ENCODE data around the gene RORB. TPM values are rescaled to one million over a fixed set of nuclear protein-coding genes. Genes with fewer than 3 reads are reported as not detected.
A peak's percentile ranks its signal among the peaks of the same experiment; 100 is the strongest.
"Not testable (repeated sequence)": the region's sequence is repeated elsewhere in the genome, so short reads cannot be mapped to it uniquely, and the experiment has no call there.

The RORB gene
- total RNA-seq, 2 donors from 2014 or later, result 2.2 to 2.5 TPM

DNA sequence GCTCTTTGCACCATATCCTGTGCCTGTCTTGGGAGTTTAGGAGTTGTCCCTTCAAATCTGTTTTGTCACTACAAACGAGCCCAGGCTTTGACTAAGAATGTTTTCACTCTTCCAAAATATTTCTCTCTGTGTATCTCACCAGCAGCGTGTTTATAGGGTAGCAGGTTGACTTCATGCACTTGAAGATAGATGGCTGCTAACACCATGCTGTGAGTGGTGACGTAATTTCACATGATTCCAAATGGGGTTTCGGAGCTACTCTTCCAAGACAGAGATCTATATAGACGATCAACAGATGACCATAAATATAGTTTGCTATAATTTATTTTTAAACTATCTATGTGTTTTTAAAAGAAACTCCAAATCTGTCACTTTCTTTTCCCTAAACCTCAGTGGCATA lies 30.6 kb downstream of the RORB start:
- Mint-ChIP-seq H3K36me3 (no peaks in the 10 kb centered on the region), H3K4me1 (ENCODE audit: low read depth in 2 of 2) (no peaks in the 10 kb centered on the region), H3K4me3 (no peak overlapping the region), H3K27ac (no peak overlapping the region), H3K9me3 (no peaks in the 10 kb centered on the region), H3K27me3 (peaks cover 0 to 13% of the 10 kb centered on the region in 2 donors)
- no peak for DNase-seq (ENCODE audit: low spot score)
- ATAC-seq, result no peak

DNA sequence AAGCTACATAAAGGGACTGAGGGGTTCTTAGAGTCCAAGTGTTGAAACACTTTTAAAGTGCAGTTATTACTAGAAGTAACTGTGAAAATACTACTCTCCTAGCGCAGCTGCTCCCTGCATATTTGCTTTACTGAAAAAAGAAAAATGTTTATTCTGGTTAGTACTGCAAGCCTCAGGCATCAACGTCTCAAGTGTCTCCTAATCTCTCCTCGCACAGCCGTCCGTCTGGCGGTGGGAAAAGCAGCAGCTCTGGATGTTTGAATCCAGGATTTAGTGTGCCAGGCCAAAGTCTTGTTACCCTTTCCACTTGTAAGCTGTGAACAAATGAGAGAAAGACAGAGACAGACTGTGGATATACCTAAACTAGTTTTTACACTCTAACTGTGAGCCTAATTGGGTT lies 31.1 kb downstream of the RORB start:
- DNase-seq (ENCODE audit: low spot score), result no peak
- Mint-ChIP-seq H3K4me3 (no peak overlapping the region), H3K4me1 (ENCODE audit: low read depth in 2 of 2) (no peaks in the 10 kb centered on the region)

DNA sequence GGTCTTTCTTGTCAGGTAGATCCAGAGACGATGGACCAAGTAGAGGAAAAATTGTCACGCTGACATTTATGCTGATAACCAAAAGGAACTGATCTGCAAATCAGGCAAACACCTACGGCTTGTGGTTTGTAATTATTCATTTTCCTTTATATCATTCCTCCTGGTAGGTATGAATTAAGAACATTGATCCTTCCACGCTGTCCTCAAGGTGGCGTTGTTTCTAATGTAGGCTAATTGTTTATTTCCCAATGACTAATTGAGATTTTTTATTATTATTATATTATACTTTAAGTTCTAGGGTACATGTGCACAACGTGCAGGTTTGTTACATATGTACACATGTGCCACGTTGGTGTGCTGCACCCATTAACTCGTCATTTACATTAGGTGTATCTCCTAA lies 33.3 kb downstream of the RORB start:
- H3K27ac Mint-ChIP-seq; DNase-seq (ENCODE audit: low spot score); H3K4me3 Mint-ChIP-seq; ATAC-seq; H3K27me3 Mint-ChIP-seq; H3K36me3 Mint-ChIP-seq; H3K9me3 Mint-ChIP-seq; H3K4me1 Mint-ChIP-seq (ENCODE audit: low read depth in 2 of 2): not testable (repeated sequence)

More for the DNA sequence above, 31.1 kb downstream of the RORB start:
- Mint-ChIP-seq H3K36me3 (no peaks in the 10 kb centered on the region), H3K9me3 (no peaks in the 10 kb centered on the region), H3K27ac (no peak overlapping the region), H3K27me3 (peaks cover 0 to 10% of the 10 kb centered on the region in 2 donors)
- ATAC-seq, result no peak

DNA sequence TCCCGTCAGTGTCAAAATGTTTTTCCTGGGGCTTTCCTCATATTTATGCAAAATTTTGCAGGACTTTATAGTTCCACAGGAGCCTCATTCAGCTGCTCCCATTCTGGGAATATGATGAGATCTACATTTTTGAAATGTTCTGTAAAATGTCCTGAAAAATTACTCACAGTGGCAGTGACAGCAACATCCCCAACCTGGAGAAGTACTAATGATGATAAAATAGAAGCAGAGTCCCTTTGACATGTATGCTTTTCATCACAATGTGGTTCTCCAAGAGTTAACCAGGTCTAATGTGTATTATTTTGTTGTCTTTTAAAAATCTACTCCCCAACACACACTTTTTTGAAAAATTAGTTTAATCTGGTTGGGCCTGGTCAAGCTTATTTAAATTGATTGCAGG lies 36.1 kb downstream of the RORB start:
- no peak for DNase-seq (ENCODE audit: low spot score)
- Mint-ChIP-seq H3K27ac (no peak overlapping the region), H3K4me1 (ENCODE audit: low read depth in 2 of 2) (no peaks in the 10 kb centered on the region), H3K27me3 (no peaks in the 10 kb centered on the region), H3K4me3 (no peak overlapping the region), H3K36me3 (no peaks in the 10 kb centered on the region), H3K9me3 (no peaks in the 10 kb centered on the region)
- no peak for ATAC-seq

DNA sequence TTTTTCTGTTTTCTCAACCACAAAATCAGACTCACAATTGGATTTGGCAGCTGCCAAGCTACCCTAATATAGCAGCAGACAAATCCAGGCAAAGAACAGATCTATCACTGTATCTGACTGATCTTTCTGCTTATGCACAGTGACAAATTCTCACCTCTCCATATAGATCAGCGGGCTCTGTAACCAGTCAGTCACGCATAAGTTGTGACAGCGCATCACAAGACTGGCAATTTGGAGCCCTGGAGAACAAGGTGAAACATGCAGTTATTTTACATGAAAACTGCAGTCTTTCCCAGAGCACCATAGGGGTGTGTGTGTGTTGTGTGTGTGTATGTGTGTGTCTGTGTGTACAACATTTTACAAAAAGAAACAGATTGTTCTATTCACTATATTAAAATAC lies 37.7 kb downstream of the RORB start:
- Mint-ChIP-seq H3K27ac (no peak overlapping the region), H3K9me3 (no peaks in the 10 kb centered on the region)
- no peak for ATAC-seq

DNA sequence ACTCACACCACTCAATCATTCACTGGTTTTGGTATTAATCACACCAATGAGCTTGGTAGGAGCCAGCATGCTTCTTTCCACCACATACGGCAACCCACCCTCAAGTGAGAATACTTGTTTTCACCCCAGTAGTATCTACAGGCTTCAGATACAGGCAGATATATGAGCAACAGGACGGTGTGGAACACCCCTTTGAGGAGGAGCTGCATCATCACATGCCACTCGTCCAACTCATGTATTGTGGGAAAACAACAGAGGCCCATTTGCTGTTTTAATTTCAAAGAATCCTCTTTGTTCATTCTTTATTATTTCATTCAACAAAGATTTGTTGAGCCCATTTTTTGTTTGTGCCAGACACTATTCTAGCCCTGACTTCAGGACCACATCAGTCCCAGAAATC lies 46.0 kb downstream of the RORB start:
- Mint-ChIP-seq H3K27ac (no peak overlapping the region), H3K36me3 (no peaks in the 10 kb centered on the region), H3K4me3 (no peak overlapping the region), H3K27me3 (peaks cover 2 to 23% of the 10 kb centered on the region in 2 donors), H3K9me3 (peaks cover 3% of the 10 kb centered on the region), H3K4me1 (ENCODE audit: low read depth in 2 of 2) (no peaks in the 10 kb centered on the region)
- DNase-seq (ENCODE audit: low spot score), result no peak
- no peak for ATAC-seq

More for the DNA sequence above, 37.7 kb downstream of the RORB start:
- H3K36me3 Mint-ChIP-seq, result no peaks in the 10 kb centered on the region
- no peaks in the 10 kb centered on the region for H3K4me1 Mint-ChIP-seq (ENCODE audit: low read depth in 2 of 2)
- H3K4me3 Mint-ChIP-seq, result no peak overlapping the region
- DNase-seq (ENCODE audit: low spot score), result no peak
- no peaks in the 10 kb centered on the region for H3K27me3 Mint-ChIP-seq

DNA sequence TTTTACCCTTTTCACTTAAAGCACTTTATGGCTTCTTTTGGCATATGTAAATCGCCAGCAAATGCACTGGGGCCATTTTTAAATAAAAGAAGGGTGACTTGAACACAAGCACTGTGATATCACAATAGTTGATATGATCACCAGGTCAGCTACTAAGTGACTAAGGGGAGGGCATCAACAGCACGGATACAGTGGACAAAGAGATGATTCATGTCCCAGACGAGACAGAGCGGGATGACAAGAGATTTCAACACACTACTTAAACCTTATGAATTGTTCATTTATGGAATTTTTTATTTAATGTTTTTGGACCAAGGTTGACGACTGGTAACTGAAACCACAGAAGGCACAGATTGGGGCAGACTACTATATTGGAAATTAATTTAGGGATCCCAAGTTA lies 54.1 kb downstream of the RORB start:
- DNase-seq (ENCODE audit: low spot score), result no peak
- Mint-ChIP-seq H3K27me3 (peaks cover 2 to 13% of the 10 kb centered on the region in 2 donors), H3K36me3 (no peaks in the 10 kb centered on the region), H3K27ac (no peak overlapping the region), H3K4me3 (no peak overlapping the region), H3K4me1 (ENCODE audit: low read depth in 2 of 2) (peaks cover 0 to under 1% of the 10 kb centered on the region in 2 donors), H3K9me3 (peaks cover 3% of the 10 kb centered on the region)
- no peak for ATAC-seq

DNA sequence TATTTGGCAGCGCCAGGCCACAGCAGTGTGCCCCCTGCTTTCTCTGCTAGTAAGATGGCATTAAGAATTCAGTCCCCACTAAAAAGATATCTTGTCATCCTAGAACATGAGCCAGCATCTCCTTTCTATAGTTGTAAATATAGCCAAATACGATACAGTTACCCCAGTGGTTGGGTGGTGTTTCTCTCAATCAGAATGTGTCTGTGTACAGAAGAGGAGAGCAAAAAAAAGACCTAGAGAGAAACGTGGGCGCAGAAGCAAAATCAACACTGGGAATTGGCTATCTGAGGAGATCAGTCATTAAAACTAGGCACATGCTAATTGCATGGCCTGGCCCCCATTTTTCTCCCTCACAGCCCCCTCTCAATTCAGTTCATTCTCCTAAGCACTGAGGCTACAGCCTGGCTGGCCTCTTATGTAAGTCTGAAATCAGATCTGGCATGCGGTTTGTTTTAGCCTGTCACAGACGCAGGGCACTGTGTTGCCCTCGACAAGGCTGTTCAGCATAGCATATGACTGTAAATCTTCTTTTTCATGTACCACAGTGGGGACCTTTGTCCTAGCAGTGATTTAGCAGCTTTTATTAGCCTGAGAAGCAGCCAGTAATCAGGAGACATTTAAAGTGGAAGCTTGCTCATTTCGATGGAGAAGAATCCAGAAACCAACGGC lies 57.8 kb downstream of the RORB start:
- Mint-ChIP-seq H3K9me3 (peaks cover 4% of the 10 kb centered on the region), H3K27ac (no peak overlapping the region), H3K4me3 (no peak overlapping the region), H3K36me3 (peaks cover 5% of the 10 kb centered on the region), H3K4me1 (ENCODE audit: low read depth in 2 of 2) (peaks cover 8 to 20% of the 10 kb centered on the region in 2 donors), H3K27me3 (peaks cover 0 to 5% of the 10 kb centered on the region in 2 donors)
- DNase-seq (ENCODE audit: low spot score) (no peak), ATAC-seq (no peak)

DNA sequence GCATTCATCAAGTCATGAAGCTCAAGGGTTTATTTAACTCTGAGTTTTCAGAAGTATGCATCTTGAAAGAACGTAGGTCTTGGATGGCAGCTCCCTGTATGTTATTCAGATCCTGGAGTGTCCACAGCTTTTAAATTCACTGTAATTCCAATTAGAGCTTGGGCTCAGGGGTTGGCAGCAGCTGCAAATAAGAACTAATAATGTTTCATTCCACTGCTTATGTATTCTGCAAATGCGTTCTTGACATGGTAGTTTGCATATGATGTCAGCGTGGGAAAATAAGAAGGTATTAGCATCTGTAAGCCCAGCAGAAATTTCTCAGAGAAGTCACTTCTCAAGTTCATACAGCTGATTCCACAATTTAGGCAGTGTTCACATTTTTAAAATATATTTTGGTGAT lies 58.4 kb downstream of the RORB start:
- H3K4me1 Mint-ChIP-seq (ENCODE audit: low read depth in 2 of 2), result peaks cover 8 to 20% of the 10 kb centered on the region in 2 donors
- H3K36me3 Mint-ChIP-seq, result peaks cover 5% of the 10 kb centered on the region
- H3K27me3 Mint-ChIP-seq, result peaks cover 0 to 5% of the 10 kb centered on the region in 2 donors
- DNase-seq (ENCODE audit: low spot score) (no peak), ATAC-seq (no peak)
- H3K9me3 Mint-ChIP-seq, result peaks cover 4% of the 10 kb centered on the region
- no peak overlapping the region for H3K27ac Mint-ChIP-seq
- H3K4me3 Mint-ChIP-seq, result no peak overlapping the region

DNA sequence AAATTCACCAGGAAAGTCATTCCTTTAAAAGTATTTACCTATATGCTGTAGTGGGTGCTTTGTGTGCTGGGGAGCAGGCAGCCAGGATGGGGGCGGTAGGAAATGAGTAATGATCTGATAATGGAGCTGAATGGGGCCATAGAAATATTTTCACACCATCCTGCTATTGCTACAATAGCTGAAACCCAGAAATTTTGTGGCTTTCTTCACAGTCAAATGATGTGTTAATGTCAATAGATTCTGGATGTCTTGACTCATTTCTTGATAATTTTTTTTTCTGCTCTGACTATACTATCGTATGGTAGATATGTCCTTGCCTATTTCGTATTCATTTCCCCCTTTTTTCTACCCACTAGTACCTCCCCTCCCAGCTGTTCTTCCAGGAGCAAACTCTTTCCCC lies 59.5 kb downstream of the RORB start:
- DNase-seq (ENCODE audit: low spot score) (no peak), ATAC-seq (peak; percentile 88 to 91)
- H3K9me3 Mint-ChIP-seq, result peaks cover 4% of the 10 kb centered on the region
- H3K36me3 Mint-ChIP-seq, result peaks cover 5% of the 10 kb centered on the region
- H3K27me3 Mint-ChIP-seq, result peaks cover 0 to 4% of the 10 kb centered on the region in 2 donors
- H3K27ac Mint-ChIP-seq, result peak overlapping the region; percentile 61 to 85
- H3K4me3 Mint-ChIP-seq, result peak overlapping the region; percentile 71
- H3K4me1 Mint-ChIP-seq (ENCODE audit: low read depth in 2 of 2), result peaks cover 8 to 24% of the 10 kb centered on the region in 2 donors

DNA sequence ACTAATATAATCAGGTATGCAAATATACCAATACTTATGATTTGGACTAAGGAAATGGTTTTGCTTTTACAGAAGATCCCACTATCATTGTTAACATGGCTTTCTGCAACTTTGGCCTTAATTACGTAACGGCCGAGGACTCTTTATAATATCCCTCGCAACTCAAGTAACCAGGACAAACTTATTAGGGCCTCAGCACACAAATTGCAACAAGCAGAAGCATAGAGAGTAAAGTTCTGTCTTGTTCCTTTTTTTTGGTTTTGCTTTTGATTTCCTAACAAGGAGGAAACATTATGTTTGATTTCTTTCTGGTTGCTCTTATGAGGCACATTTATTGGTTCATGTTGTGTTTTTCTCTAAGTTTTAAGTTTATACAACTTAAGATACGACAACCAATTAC lies 60.4 kb downstream of the RORB start:
- peaks cover 5% of the 10 kb centered on the region for H3K36me3 Mint-ChIP-seq
- H3K4me3 Mint-ChIP-seq, result peak overlapping the region; percentile 71
- peak overlapping the region; percentile 61 to 85 for H3K27ac Mint-ChIP-seq
- H3K4me1 Mint-ChIP-seq (ENCODE audit: low read depth in 2 of 2), result peaks cover 8 to 24% of the 10 kb centered on the region in 2 donors
- ATAC-seq (no peak), DNase-seq (ENCODE audit: low spot score) (no peak)
- H3K9me3 Mint-ChIP-seq, result peaks cover 4% of the 10 kb centered on the region
- peaks cover 0 to 3% of the 10 kb centered on the region in 2 donors for H3K27me3 Mint-ChIP-seq

DNA sequence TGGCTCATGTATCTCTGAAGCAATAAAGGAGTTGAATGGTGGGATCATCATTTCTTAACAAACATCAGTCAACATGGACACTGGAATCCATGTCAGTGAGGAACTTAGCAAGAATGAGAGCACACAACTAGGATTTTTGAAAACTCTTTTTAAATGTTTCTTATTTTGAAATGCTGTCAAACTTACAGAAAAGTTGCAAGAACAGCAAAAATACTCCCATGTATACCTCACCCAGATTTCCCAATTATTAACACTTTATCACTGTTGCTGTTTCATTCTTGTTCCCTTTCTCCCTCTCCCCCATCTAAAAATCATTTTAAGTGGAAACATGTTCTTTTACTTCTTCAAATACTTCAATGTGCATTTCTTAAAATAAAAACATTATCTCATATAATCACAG lies 65.5 kb downstream of the RORB start:
- no peak overlapping the region for H3K4me3 Mint-ChIP-seq
- DNase-seq (ENCODE audit: low spot score) (no peak), ATAC-seq (no peak)
- H3K36me3 Mint-ChIP-seq, result peaks cover 5% of the 10 kb centered on the region
- H3K27me3 Mint-ChIP-seq, result peaks cover 3 to 6% of the 10 kb centered on the region in 2 donors
- H3K27ac Mint-ChIP-seq, result no peak overlapping the region
- H3K4me1 Mint-ChIP-seq (ENCODE audit: low read depth in 2 of 2), result peaks cover 3 to 10% of the 10 kb centered on the region in 2 donors
- H3K9me3 Mint-ChIP-seq, result peaks cover 4% of the 10 kb centered on the region

DNA sequence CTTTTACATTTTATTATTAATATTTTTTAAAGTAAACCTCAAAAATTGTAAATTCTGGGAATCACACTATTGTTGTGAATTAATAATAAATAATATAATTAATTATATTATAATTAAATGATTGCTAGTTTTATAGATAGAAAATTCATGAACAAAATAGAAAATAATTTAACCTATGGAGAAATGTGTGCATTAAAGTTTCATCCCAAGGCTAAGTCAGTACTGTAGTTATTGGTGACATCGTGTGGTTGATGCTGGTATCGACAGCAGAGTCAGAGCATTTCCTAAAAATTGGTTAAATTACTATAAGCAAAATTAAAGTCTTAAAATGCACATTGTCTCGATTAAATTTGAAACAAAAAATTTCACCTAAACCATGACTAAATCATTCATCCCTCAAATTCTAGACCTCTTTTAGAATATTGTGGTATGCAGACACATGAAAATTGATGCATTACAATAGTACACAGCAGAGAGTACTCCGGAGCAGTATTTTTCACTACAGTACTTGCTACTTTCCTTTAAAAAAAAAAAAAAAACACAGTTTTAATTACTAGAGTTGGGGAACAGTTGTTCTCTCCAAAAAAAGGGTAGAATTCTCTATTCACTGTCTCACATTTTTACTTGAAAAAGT lies 73.9 kb downstream of the RORB start:
- no peaks in the 10 kb centered on the region for H3K9me3 Mint-ChIP-seq
- DNase-seq (ENCODE audit: low spot score) (no peak), ATAC-seq (no peak)
- H3K27me3 Mint-ChIP-seq, result peaks cover 0 to 1% of the 10 kb centered on the region in 2 donors
- no peak overlapping the region for H3K4me3 Mint-ChIP-seq
- no peaks in the 10 kb centered on the region for H3K4me1 Mint-ChIP-seq (ENCODE audit: low read depth in 2 of 2)
- no peaks in the 10 kb centered on the region for H3K36me3 Mint-ChIP-seq
- H3K27ac Mint-ChIP-seq, result no peak overlapping the region

DNA sequence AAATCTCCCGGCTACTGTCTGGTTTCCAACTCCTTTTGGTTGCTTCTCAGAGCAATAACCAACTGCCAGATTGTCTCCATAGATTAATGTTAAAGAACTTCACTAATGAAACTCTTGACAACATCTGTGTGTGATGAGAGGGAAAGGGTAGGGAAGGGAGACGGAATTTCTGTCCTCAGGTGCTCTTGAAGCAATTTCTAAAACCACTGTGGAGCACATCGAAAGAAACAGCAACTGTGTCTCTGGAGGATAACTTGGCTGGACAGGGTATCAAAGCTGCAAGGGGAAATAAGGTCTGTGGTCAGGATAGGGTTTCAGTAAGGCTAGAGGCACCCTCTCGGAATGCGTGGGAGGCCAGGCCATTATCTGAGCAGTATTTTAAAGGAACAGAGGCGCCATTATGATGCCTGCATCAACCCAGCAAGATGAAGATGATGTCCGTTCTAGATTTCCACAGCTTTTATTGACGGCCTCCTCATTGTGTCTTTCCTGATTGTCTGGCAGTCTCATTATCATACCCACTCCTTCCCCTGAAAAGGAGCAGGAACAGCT lies 76.6 kb downstream of the RORB start:
- Mint-ChIP-seq H3K4me3 (no peak overlapping the region), H3K9me3 (no peaks in the 10 kb centered on the region), H3K27ac (no peak overlapping the region), H3K4me1 (ENCODE audit: low read depth in 2 of 2) (no peaks in the 10 kb centered on the region), H3K36me3 (no peaks in the 10 kb centered on the region), H3K27me3 (peaks cover 0 to 4% of the 10 kb centered on the region in 2 donors)
- no peak for DNase-seq (ENCODE audit: low spot score)
- no peak for ATAC-seq
